CD4-positive, CD25-positive, alpha-beta regulatory T cell (primary cell): ENCODE results near the gene GIMAP5. TPM values are rescaled to one million over a fixed set of nuclear protein-coding genes. Genes with fewer than 3 reads are reported as not detected.

Experiments used
- ATAC-seq, 2 donors: fragments of 150-1000 bp; cut with Tn5 transposase; one replicate each; pipeline ENCODE4 v1.10.0; 2021; ENCODE audit warnings: low read depth in 2 of 2, moderate number of reproducible peaks in 2 of 2, moderate library complexity in 1 of 2
- DNase-seq, 3 donors: peaks; one replicate each; pipeline versions ENCODE4 v3.0.0 to v3.0.0-alpha.2; 2012 to 2022; ENCODE audit warnings: mixed read lengths in 1 of 3
- H3K27ac ChIP-seq: one replicate; pipeline ENCODE4 v1.7.0; 2013; ENCODE audit warnings: mild to moderate bottlenecking, low read length; ENCODE audit not compliant: insufficient read depth, poor library complexity, severe bottlenecking
- H3K27me3 ChIP-seq: one replicate; pipeline ENCODE4 v1.7.0; 2013; ENCODE audit warnings: low read length; ENCODE audit not compliant: control insufficient read depth, insufficient read depth
- H3K36me3 ChIP-seq: one replicate; pipeline ENCODE4 v1.7.0; 2013; ENCODE audit warnings: mild to moderate bottlenecking, low read length, moderate library complexity; ENCODE audit not compliant: control insufficient read depth, insufficient read depth
- H3K4me1 ChIP-seq: 2 replicates; pipeline ENCODE4 v1.7.0; 2013; ENCODE audit warnings: mild to moderate bottlenecking, low read length; ENCODE audit not compliant: insufficient read depth, control insufficient read depth, poor library complexity, severe bottlenecking
- H3K4me3 ChIP-seq: one replicate; pipeline ENCODE4 v1.7.0; 2013; ENCODE audit warnings: low read depth, mild to moderate bottlenecking, low read length, moderate library complexity
- H3K9me3 ChIP-seq, 2 experiments: 1 replicate in 1 of 2; 2 replicates in 1 of 2; pipeline ENCODE4 v1.7.0; 2013; ENCODE audit warnings: low read length in 2 of 2, mild to moderate bottlenecking in 1 of 2, moderate library complexity in 1 of 2; ENCODE audit not compliant: control insufficient read depth in 2 of 2
- H3K27ac Mint-ChIP-seq, 3 donors: one replicate each; pipeline ENCODE4 v1.8.0; 2020 to 2022; ENCODE audit warnings: mild to moderate bottlenecking in 3 of 3, mixed read lengths in 3 of 3, moderate library complexity in 2 of 3
- H3K27me3 Mint-ChIP-seq: one replicate; pipeline ENCODE4 v1.8.0; 2022; ENCODE audit warnings: mild to moderate bottlenecking, mixed read lengths
- H3K36me3 Mint-ChIP-seq: one replicate; pipeline ENCODE4 v1.8.0; 2020; ENCODE audit warnings: mixed read lengths
- H3K4me1 Mint-ChIP-seq, 4 donors: one replicate each; pipeline ENCODE4 v1.8.0; 2020 to 2022; ENCODE audit warnings: mixed read lengths in 4 of 4, mild to moderate bottlenecking in 1 of 4
- H3K4me3 Mint-ChIP-seq, 4 donors: one replicate each; pipeline ENCODE4 v1.8.0; 2020 to 2022; ENCODE audit warnings: mild to moderate bottlenecking in 4 of 4, mixed read lengths in 4 of 4, moderate library complexity in 3 of 4
- H3K9me3 Mint-ChIP-seq, 7 donors: one replicate each; pipeline ENCODE4 v1.8.0; 2020 to 2022; ENCODE audit warnings: mixed read lengths in 7 of 7, mild to moderate bottlenecking in 3 of 7, moderate library complexity in 2 of 7
- polyA plus RNA-seq, 4 donors: library from polyadenylated mRNA; unstranded; fragments of 300-500 nt; fragmentation: Illumina TruSeq; gene quantifications; one replicate each; pipeline ENCODE4 v1.2.3, GENCODE V29; 2021
- total RNA-seq: library from RNA; stranded (reverse); gene quantifications from one replicate; pipeline ENCODE4 v1.2.3, GENCODE V29; 2022

GIMAP5 gene
- total and polyA plus RNA-seq, 5 donors from 2014 or later: 37.4 to 539 (median 258) TPM

DNA sequence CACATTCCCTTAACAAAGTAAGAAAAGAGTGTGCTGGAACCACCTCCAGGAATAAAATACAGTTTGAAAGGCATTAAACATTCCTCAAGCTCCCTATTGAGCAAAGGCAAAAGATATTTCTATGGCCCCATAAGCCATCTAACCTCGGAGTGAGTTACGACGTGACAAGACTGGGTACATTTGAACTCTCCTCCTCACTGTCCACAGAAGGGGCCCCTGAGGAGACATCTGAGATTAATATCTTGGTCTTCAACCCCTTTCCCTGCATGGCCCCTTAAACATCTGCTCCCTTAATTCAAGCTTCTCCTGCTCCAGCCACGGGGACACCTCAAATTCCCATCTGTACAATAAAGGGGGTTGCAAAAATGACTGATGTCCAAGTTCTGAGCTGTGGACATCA lies 20.3 kb upstream of the GIMAP5 start:
- H3K27me3 Mint-ChIP-seq: no peaks in the 10 kb centered on the region
- H3K36me3 Mint-ChIP-seq: peaks cover 49% of the 10 kb centered on the region
- DNase-seq (no peak), ATAC-seq (no peak)
- peaks cover 0 to 30% (median 6%) of the 10 kb centered on the region in 7 donors for H3K9me3 Mint-ChIP-seq
- peaks cover 17 to 77% (median 59%) of the 10 kb centered on the region in 4 donors for H3K4me1 Mint-ChIP-seq
- H3K4me1 ChIP-seq: peaks cover 65% of the 10 kb centered on the region
- peaks cover 36% of the 10 kb centered on the region for H3K36me3 ChIP-seq
- H3K27ac ChIP-seq: peak overlapping the region; percentile 73
- peak overlapping the region; percentile 95 to 99 (median 97) for H3K27ac Mint-ChIP-seq
- peak overlapping the region; percentile 97 for H3K4me3 ChIP-seq
- no peaks in the 10 kb centered on the region for H3K27me3 ChIP-seq
- peaks cover 0 to 8% of the 10 kb centered on the region in 2 experiments for H3K9me3 ChIP-seq
- peak overlapping the region; percentile 99 to 100 (median 100) for H3K4me3 Mint-ChIP-seq

DNA sequence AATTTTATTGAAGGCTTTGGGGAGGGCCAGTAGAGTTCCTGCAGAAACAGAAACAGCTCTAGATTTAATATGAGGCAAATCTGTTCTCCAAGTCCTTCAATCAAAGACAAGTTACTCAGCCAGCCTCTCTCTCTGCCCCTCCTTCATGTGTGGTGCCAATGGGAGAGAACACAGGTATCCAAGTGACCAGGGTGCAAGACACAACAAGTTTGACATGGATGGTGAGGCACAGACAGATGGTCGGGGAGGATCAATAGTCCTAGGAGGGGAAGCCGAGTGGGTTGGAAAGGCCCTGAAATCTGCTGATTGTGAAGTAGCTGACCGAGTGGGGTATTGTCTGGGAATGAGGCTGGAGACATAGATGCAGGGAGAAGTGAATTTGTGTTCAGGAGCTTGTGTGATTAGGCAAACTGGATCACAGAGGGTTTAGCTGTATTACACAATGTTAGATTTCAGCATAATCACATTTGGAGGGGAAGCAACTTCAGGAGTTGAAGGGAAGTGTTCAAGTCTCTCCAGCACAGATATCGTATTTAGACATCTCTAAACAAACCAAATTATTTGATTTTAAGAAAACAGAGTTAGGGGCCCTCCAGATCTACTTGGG lies 19.3 kb upstream of the GIMAP5 start:
- peaks cover 74% of the 10 kb centered on the region for H3K4me1 ChIP-seq
- DNase-seq (no peak), ATAC-seq (no peak)

GRCh38 chr7:150719436-150719835 lies 17.8 kb upstream of the GIMAP5 start:
- no peak overlapping the region for H3K27ac ChIP-seq
- Mint-ChIP-seq H3K9me3 (peaks cover 0 to 15% (median 0%) of the 10 kb centered on the region in 7 donors), H3K4me1 (peaks cover 35 to 81% (median 67%) of the 10 kb centered on the region in 4 donors), H3K27ac (peak overlapping the region; percentile 95 to 99 (median 97)), H3K4me3 (peak overlapping the region; percentile 99 to 100 (median 100)), H3K36me3 (peaks cover 73% of the 10 kb centered on the region), H3K27me3 (no peaks in the 10 kb centered on the region)
- H3K4me3 ChIP-seq: peak overlapping the region; percentile 97
- H3K9me3 ChIP-seq: no peaks in the 10 kb centered on the region
- H3K27me3 ChIP-seq: no peaks in the 10 kb centered on the region
- peaks cover 80% of the 10 kb centered on the region for H3K4me1 ChIP-seq
- ATAC-seq (no peak), DNase-seq (no peak)
- peaks cover 61% of the 10 kb centered on the region for H3K36me3 ChIP-seq

More for the DNA sequence above, 19.3 kb upstream of the GIMAP5 start:
- Histone ChIP-seq H3K9me3 (peaks cover 0 to 4% of the 10 kb centered on the region in 2 experiments), H3K27me3 (no peaks in the 10 kb centered on the region), H3K36me3 (peaks cover 46% of the 10 kb centered on the region), H3K4me3 (peak overlapping the region; percentile 97), H3K27ac (peak overlapping the region; percentile 58)
- peaks cover 21 to 80% (median 60%) of the 10 kb centered on the region in 4 donors for H3K4me1 Mint-ChIP-seq
- peaks cover 58% of the 10 kb centered on the region for H3K36me3 Mint-ChIP-seq
- peak overlapping the region; percentile 99 to 100 (median 100) for H3K4me3 Mint-ChIP-seq
- H3K27me3 Mint-ChIP-seq: no peaks in the 10 kb centered on the region
- peaks cover 0 to 23% (median 5%) of the 10 kb centered on the region in 7 donors for H3K9me3 Mint-ChIP-seq
- peak overlapping the region; percentile 95 to 99 (median 97) for H3K27ac Mint-ChIP-seq

DNA sequence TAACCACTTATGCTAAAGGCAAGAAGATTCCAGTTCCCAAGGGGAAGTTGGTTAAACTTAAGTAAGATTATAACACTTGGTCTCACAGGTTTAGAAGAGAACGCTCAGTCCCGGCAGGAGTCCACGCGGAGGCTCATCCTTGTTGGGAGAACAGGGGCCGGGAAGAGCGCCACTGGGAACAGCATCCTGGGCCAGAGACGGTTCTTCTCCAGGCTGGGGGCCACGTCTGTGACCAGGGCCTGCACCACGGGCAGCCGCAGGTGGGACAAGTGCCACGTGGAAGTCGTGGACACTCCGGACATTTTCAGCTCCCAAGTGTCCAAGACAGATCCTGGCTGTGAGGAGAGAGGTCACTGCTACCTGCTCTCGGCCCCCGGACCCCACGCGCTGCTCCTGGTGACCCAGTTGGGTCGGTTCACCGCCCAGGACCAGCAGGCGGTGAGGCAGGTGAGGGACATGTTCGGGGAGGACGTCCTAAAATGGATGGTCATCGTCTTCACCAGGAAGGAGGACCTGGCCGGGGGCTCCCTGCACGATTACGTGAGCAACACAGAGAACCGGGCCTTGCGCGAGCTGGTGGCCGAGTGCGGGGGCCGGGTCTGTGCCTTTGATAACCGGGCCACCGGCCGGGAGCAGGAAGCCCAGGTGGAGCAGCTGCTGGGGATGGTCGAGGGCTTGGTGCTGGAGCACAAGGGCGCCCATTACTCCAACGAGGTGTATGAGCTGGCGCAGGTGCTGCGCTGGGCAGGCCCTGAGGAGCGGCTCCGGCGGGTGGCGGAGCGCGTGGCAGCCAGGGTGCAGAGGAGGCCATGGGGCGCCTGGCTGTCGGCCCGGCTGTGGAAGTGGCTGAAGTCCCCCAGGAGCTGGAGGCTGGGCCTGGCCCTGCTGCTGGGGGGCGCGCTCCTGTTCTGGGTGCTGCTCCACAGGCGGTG lies 17.0 kb upstream of the GIMAP5 start:
- peaks cover 77% of the 10 kb centered on the region for H3K36me3 Mint-ChIP-seq
- peak overlapping the region; percentile 95 to 99 (median 97) for H3K27ac Mint-ChIP-seq
- Histone ChIP-seq H3K9me3 (no peaks in the 10 kb centered on the region), H3K27ac (peak overlapping the region; percentile 29), H3K36me3 (peaks cover 63% of the 10 kb centered on the region), H3K4me1 (peaks cover 72% of the 10 kb centered on the region), H3K27me3 (no peaks in the 10 kb centered on the region), H3K4me3 (peak overlapping the region; percentile 97)
- DNase-seq (no peak), ATAC-seq (no peak)
- H3K27me3 Mint-ChIP-seq: no peaks in the 10 kb centered on the region
- peaks cover 0 to 17% (median 3%) of the 10 kb centered on the region in 7 donors for H3K9me3 Mint-ChIP-seq
- peak overlapping the region; percentile 99 to 100 (median 100) for H3K4me3 Mint-ChIP-seq
- peaks cover 35 to 76% (median 63%) of the 10 kb centered on the region in 4 donors for H3K4me1 Mint-ChIP-seq

- Mint-ChIP-seq H3K27me3 (no peaks in the 10 kb centered on the region), H3K36me3 (peaks cover 82% of the 10 kb centered on the region), H3K4me3 (peak overlapping the region; percentile 52 to 84 (median 63)), H3K4me1 (peaks cover 47 to 76% (median 61%) of the 10 kb centered on the region in 4 donors), H3K27ac (peak overlapping the region; percentile 11 to 93 (median 84)), H3K9me3 (peaks cover under 1 to 31% (median 4%) of the 10 kb centered on the region in 7 donors)
- ATAC-seq: no peak
- Histone ChIP-seq H3K27ac (no peak overlapping the region), H3K4me1 (peaks cover 61% of the 10 kb centered on the region), H3K9me3 (peaks cover 0 to 6% of the 10 kb centered on the region in 2 experiments), H3K36me3 (peaks cover 63% of the 10 kb centered on the region), H3K27me3 (no peaks in the 10 kb centered on the region), H3K4me3 (peak overlapping the region; percentile 53)
- DNase-seq: no peak
Measured at GRCh38 chr7:150721970-150722373, 15.2 kb upstream of the GIMAP5 start.

- H3K27ac Mint-ChIP-seq: peak overlapping the region in 2 of 3 donors; percentile 80 to 84
- H3K9me3 Mint-ChIP-seq: peaks cover 3 to 36% (median 7%) of the 10 kb centered on the region in 7 donors
- Histone ChIP-seq H3K36me3 (peaks cover 65% of the 10 kb centered on the region), H3K4me1 (peaks cover 61% of the 10 kb centered on the region), H3K27ac (no peak overlapping the region), H3K9me3 (peaks cover 3 to 6% of the 10 kb centered on the region in 2 experiments), H3K27me3 (no peaks in the 10 kb centered on the region), H3K4me3 (peak overlapping the region; percentile 53)
- no peak for DNase-seq
- peaks cover 83% of the 10 kb centered on the region for H3K36me3 Mint-ChIP-seq
- peaks cover 49 to 81% (median 61%) of the 10 kb centered on the region in 4 donors for H3K4me1 Mint-ChIP-seq
- no peak for ATAC-seq
- H3K27me3 Mint-ChIP-seq: no peaks in the 10 kb centered on the region
- peak overlapping the region; percentile 39 to 84 (median 64) for H3K4me3 Mint-ChIP-seq
Measured at GRCh38 chr7:150722431-150722931, 14.7 kb upstream of the GIMAP5 start.

- H3K36me3 Mint-ChIP-seq: peaks cover 83% of the 10 kb centered on the region
- ATAC-seq: no peak
- no peaks in the 10 kb centered on the region for H3K27me3 Mint-ChIP-seq
- peaks cover 51% of the 10 kb centered on the region for H3K4me1 ChIP-seq
- H3K4me1 Mint-ChIP-seq: peaks cover 44 to 78% (median 62%) of the 10 kb centered on the region in 4 donors
- H3K9me3 Mint-ChIP-seq: peaks cover 3 to 46% (median 13%) of the 10 kb centered on the region in 7 donors
- peaks cover 13 to 14% of the 10 kb centered on the region in 2 experiments for H3K9me3 ChIP-seq
- H3K27ac Mint-ChIP-seq: peak overlapping the region; percentile 10 to 84 (median 42)
- H3K4me3 ChIP-seq: peak overlapping the region; percentile 49
- H3K36me3 ChIP-seq: peaks cover 63% of the 10 kb centered on the region
- DNase-seq: no peak
- peak overlapping the region; percentile 60 to 84 (median 69) for H3K4me3 Mint-ChIP-seq
- peak overlapping the region; percentile 35 for H3K27ac ChIP-seq
- no peaks in the 10 kb centered on the region for H3K27me3 ChIP-seq
Measured at GRCh38 chr7:150723467-150723866, 13.8 kb upstream of the GIMAP5 start.
